DND-41 (cell line): ENCODE data around the gene CAPN1.

Experiments
- CTCF ChIP-seq: IDR thresholded peaks from 2 replicates; pipeline ENCODE4 v1.5.1; 2012; ENCODE audit warnings: borderline replicate concordance, low read length, moderate library complexity, mild to moderate bottlenecking; ENCODE audit not compliant: poor library complexity, severe bottlenecking; ENCODE audit errors: extremely low read depth
- EZH2 ChIP-seq: IDR thresholded peaks from 3 replicates; pipeline ENCODE4 v1.6.1; 2012; ENCODE audit warnings: borderline replicate concordance, low read depth, mild to moderate bottlenecking, moderate library complexity, low read length, inconsistent platforms; ENCODE audit not compliant: severe bottlenecking

GRCh38 chr11:65132238-65132987 lies 49.3 kb upstream of the CAPN1 start:
- no peak for TF ChIP-seq CTCF
- TF ChIP-seq EZH2: no peak
